ENCODE data around the gene SYT15B.
"Not testable (repeated sequence)": the region's sequence is repeated elsewhere in the genome, so short reads cannot be mapped to it uniquely, and the experiment has no call there.

GRCh38 chr10:47767236-47767635, 3.8 kb upstream of the SYT15B start:
- TF ChIP-seq CTCF (IDR thresholded peaks at IDR 0.05); EZH2 (IDR thresholded peaks at IDR 0.05; ENCODE audit: borderline replicate concordance, insufficient read depth, low read depth, low read length, poor library complexity, severe bottlenecking): not testable (repeated sequence)
